A549 (cell line): ENCODE data around the gene KSR2. TPM values are rescaled to one million over a fixed set of nuclear protein-coding genes. Genes with fewer than 3 reads are reported as not detected.
"Not testable (repeated sequence)": the region's sequence is repeated elsewhere in the genome, so short reads cannot be mapped to it uniquely, and the experiment has no call there.

Experiments
- ATAC-seq, 2 experiments: fragments of 200-7000 bp in 1 of 2; fragments of >200 bp in 1 of 2; cut with Nextera tagmentation in 1 of 2; cut with Tn5 transposase in 1 of 2; 3 replicates each; pipeline versions ENCODE4 v1.8.0 to v1.9.1; 2018 to 2020; ENCODE audit warnings: mild to moderate bottlenecking in 1 of 2, moderate library complexity in 1 of 2
- CTCF ChIA-PET: fragments of 300-600 bp; sonication (Branson Sonifier 250); formaldehyde crosslinking; extraction: SDS; loops from one replicate; lab custom pipeline; 2021; ENCODE audit warnings: antibody characterized with exemption, inconsistent platforms; lab: Yijun Ruan, JAX
- POLR2A ChIA-PET: fragments of 350-600 bp; formaldehyde crosslinking; extraction: SDS; loops from one replicate; lab custom pipeline; 2021; ENCODE audit warnings: antibody characterized with exemption, inconsistent platforms; lab: Yijun Ruan, JAX
- DNase-seq, 2 experiments: peaks; one replicate each; pipeline versions ENCODE4 v3.0.0 to v3.0.0-alpha.2; 2011 to 2016; ENCODE audit warnings: low read depth in 1 of 2, low spot score in 1 of 2
- FAIRE-seq: peaks from 2 replicates; lab custom pipeline; 2011; peaks lifted over from hg19 to GRCh38; lab: Jason Lieb, UNC
- H3K27ac ChIP-seq, 2 experiments: fragments of >200 bp; sonication (Bioruptor Twin); formaldehyde crosslinking; 3 replicates each; pipeline ENCODE4 v1.5.1; 2016 to 2017
- H3K4me1 ChIP-seq: fragments of >200 bp; sonication (Bioruptor Twin); formaldehyde crosslinking; 3 replicates; pipeline ENCODE4 v1.6.1; 2016
- H3K4me2 ChIP-seq: fragments of >200 bp; sonication (Bioruptor Twin); formaldehyde crosslinking; 3 replicates; pipeline ENCODE4 v1.6.1; 2016
- H3K4me3 ChIP-seq: fragments of >200 bp; sonication (Bioruptor Twin); formaldehyde crosslinking; 3 replicates; pipeline ENCODE4 v1.5.1; 2016
- H3K9me3 ChIP-seq: fragments of >200 bp; sonication (Bioruptor Twin); formaldehyde crosslinking; 3 replicates; pipeline ENCODE4 v1.6.1; 2016
- CTCF ChIP-seq: fragments of >200 bp; sonication (Bioruptor Twin); formaldehyde crosslinking; IDR thresholded peaks from 3 replicates; pipeline ENCODE4 v1.5.1; 2016
- E2F6 ChIP-seq: IDR thresholded peaks from 2 replicates; pipeline ENCODE4 v1.6.1; 2012; ENCODE audit warnings: low read depth, borderline replicate concordance
- HDAC2 ChIP-seq: fragments of 200-600 bp; sonication (generic); IDR thresholded peaks from 2 replicates; pipeline ENCODE4 v1.6.1; 2016
- JUNB ChIP-seq: fragments of >200 bp; sonication (Bioruptor Twin); formaldehyde crosslinking; IDR thresholded peaks from 2 replicates; pipeline ENCODE4 v1.6.1; 2016
- MAX ChIP-seq: IDR thresholded peaks from 2 replicates; pipeline ENCODE4 v1.6.1; 2012
- PHF8 ChIP-seq: fragments of 200-600 bp; sonication (generic); IDR thresholded peaks from 2 replicates; pipeline ENCODE4 v1.6.1; 2016; ENCODE audit warnings: low read depth, mild to moderate bottlenecking, antibody characterized with exemption, moderate library complexity, borderline replicate concordance
- POLR2AphosphoS2 ChIP-seq: conservative IDR thresholded peaks from 2 replicates; pipeline ENCODE4 v1.6.1; 2012; ENCODE audit warnings: low read length, improper control_type of control experiment, inconsistent platforms
- RAD21 ChIP-seq, 2 experiments: fragments of >200 bp in 1 of 2; sonication (Bioruptor Twin) in 1 of 2; formaldehyde crosslinking in 1 of 2; IDR thresholded peaks in 1 of 2; conservative IDR thresholded peaks in 1 of 2; 2 replicates in 1 of 2; 3 replicates in 1 of 2; pipeline ENCODE4 v1.6.1; 2012 to 2018; ENCODE audit warnings: inconsistent platforms in 1 of 2
- REST ChIP-seq: fragments of 200-600 bp; sonication (generic); IDR thresholded peaks from 2 replicates; pipeline ENCODE4 v1.6.1; 2016; ENCODE audit warnings: antibody characterized with exemption, mild to moderate bottlenecking, moderate library complexity
- RFX5 ChIP-seq: fragments of 450-650 bp; IDR thresholded peaks from 2 replicates; pipeline ENCODE4 v1.7.1; 2014; ENCODE audit warnings: antibody characterized with exemption, mild to moderate bottlenecking, moderate library complexity
- RNF2 ChIP-seq: fragments of 200-600 bp; sonication (generic); IDR thresholded peaks from 2 replicates; pipeline ENCODE4 v1.6.1; 2016; ENCODE audit warnings: low read depth, mild to moderate bottlenecking, antibody characterized with exemption, moderate library complexity, borderline replicate concordance
- USF2 ChIP-seq: fragments of 450-650 bp; IDR thresholded peaks from 2 replicates; pipeline ENCODE4 v1.6.1; 2014; ENCODE audit warnings: antibody characterized with exemption
- ZFP36 ChIP-seq: fragments of 450-650 bp; IDR thresholded peaks from 2 replicates; pipeline ENCODE4 v1.6.1; 2014; ENCODE audit warnings: borderline replicate concordance; ENCODE audit not compliant: partially characterized antibody
- ZSCAN20 ChIP-seq: fragments of 250-450 bp; sonication (Bioruptor Pico); IDR thresholded peaks from 2 replicates; pipeline ENCODE4 v1.8.0; 2022; ENCODE audit warnings: mild to moderate bottlenecking, moderate library complexity
- WGBS: methylation state at CpG from one replicate; pipeline ENCODE4 v1.1.6; 2017; ENCODE audit errors: missing lambda C conversion rate; 5-methylcytosine and 5-hydroxymethylcytosine counted together
- polyA plus RNA-seq, 4 experiments: library from polyadenylated mRNA; depleted of rRNA in 3 of 4; stranded (reverse); fragments of >200 nt; fragmentation: RNase III in 1 of 4; extraction: RNeasy Plus Mini Kit Qiagen cat#74134 plus additional on column Dnase treatment in 1 of 4; gene quantifications; 2 replicates in 3 of 4; 3 replicates in 1 of 4; pipeline ENCODE4 v1.2.3, GENCODE V29; 2011 to 2017

KSR2 gene
- polyA plus RNA-seq, 2 of the 4 experiments (the other 2 are of a cell fraction) = 0.37 to 1.2 TPM

GRCh38 chr12:118010903-118011302 is 42.1 kb upstream of the KSR2 start:
- Histone ChIP-seq H3K4me2 (no peak overlapping the region), H3K27ac (no peak overlapping the region), H3K4me1 (peaks cover 9% of the 10 kb centered on the region), H3K9me3 (no peaks in the 10 kb centered on the region), H3K4me3 (no peak overlapping the region)
- ChIA-PET CTCF (no interaction called here), POLR2A (no interaction called here)
- ATAC-seq (no peak), FAIRE-seq (no peak), DNase-seq (no peak)
- no peak for TF ChIP-seq PHF8
- TF ChIP-seq USF2 = no peak
- no peak for TF ChIP-seq ZSCAN20 (CRISPR knock-in tag)
- no peak for TF ChIP-seq HDAC2
- no peak for TF ChIP-seq MAX
- TF ChIP-seq ZFP36 = no peak
- TF ChIP-seq RFX5 = no peak
- 95% methylated on average over 3 of the region's 3 CpGs for WGBS

GRCh38 chr12:117999806-118000205 is 31.0 kb upstream of the KSR2 start:
- H3K4me2 ChIP-seq, H3K9me3 ChIP-seq, ATAC-seq, H3K4me1 ChIP-seq, FAIRE-seq, H3K27ac ChIP-seq, H3K4me3 ChIP-seq, POLR2A ChIA-PET, DNase-seq: not testable (repeated sequence)
- CTCF ChIA-PET = interaction anchor here (1.1 to 1.2 kb wide), 2 partner anchors 13 to 125 kb away, joined by 4 read pairs; no protein-coding TSS in a partner anchor
- WGBS = 30% methylated on average over 2 of the region's 2 CpGs

- CTCF ChIA-PET = interaction anchor here (0.6 to 1.1 kb wide), 3 partner anchors 24 to 142 kb away, joined by 3 to 4 read pairs (median 3); no protein-coding TSS in a partner anchor
- H3K27ac ChIP-seq = no peak overlapping the region
- TF ChIP-seq CTCF = no peak
- H3K9me3 ChIP-seq = peaks cover 9% of the 10 kb centered on the region; the same call in 1 of the 3 replicates
- no peaks in the 10 kb centered on the region for H3K4me1 ChIP-seq
- no peak overlapping the region for H3K4me2 ChIP-seq
- H3K4me3 ChIP-seq = no peak overlapping the region
- POLR2A ChIA-PET = no interaction called here
- FAIRE-seq (no peak), DNase-seq (no peak), ATAC-seq (no peak)
- WGBS = 92% methylated on average over 2 of the region's 2 CpGs
Measured at GRCh38 chr12:117998719-117999118, 29.9 kb upstream of the KSR2 start.

GRCh38 chr12:117994551-117995438 is 26.0 kb upstream of the KSR2 start:
- ChIA-PET CTCF (no interaction called here), POLR2A (no interaction called here)
- FAIRE-seq (no peak), DNase-seq (no peak), ATAC-seq (no peak)
- Histone ChIP-seq H3K4me2 (no peak overlapping the region), H3K27ac (no peak overlapping the region), H3K4me1 (no peaks in the 10 kb centered on the region), H3K4me3 (no peak overlapping the region), H3K9me3 (peaks cover 9% of the 10 kb centered on the region; the same call in 1 of the 3 replicates)
- 52% methylated on average over 3 of the region's 3 CpGs for WGBS
- TF ChIP-seq MAX (no peak), RAD21 (conservative IDR thresholded peaks at IDR 0.05 in 1 of 2, IDR thresholded peaks at IDR 0.05 in 1 of 2) (no peak), POLR2AphosphoS2 (no peak), E2F6 (no peak), RNF2 (no peak), JUNB (no peak), REST (no peak)
